HG02973 (cell line): ENCODE results near the gene SLC38A9.
A peak's percentile ranks its signal among the peaks of the same experiment; 100 is the strongest.
"Not testable (repeated sequence)": the region's sequence is repeated elsewhere in the genome, so short reads cannot be mapped to it uniquely, and the experiment has no call there.

Experiments used
- ATAC-seq: cut with Tn5 transposase; IDR thresholded peaks from one replicate; pipeline ENCODE4 v1.9.1; 2021; ENCODE audit warnings: moderate library complexity; ENCODE audit not compliant: unreplicated experiment

SLC38A9 gene

DNA sequence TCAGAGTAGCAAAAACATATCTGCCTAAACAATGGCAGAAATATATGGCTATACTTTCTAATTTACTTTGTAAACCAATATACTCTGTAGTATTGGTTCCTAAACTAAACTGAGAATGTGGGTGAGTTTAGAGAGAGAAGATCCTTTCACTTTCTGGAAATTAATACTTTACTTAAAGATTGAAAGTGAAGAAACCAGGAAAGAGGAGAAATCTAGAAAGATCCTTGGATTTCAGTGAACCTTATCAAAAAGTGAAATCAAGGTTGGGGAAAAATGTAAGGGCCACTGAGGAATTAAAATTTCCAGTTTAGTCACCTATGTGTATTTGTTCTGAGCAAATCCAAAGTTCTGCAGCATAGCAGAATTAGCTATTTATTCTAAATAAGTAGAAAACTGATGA, 5.9 kb downstream of the SLC38A9 start:
- ATAC-seq = no peak

DNA sequence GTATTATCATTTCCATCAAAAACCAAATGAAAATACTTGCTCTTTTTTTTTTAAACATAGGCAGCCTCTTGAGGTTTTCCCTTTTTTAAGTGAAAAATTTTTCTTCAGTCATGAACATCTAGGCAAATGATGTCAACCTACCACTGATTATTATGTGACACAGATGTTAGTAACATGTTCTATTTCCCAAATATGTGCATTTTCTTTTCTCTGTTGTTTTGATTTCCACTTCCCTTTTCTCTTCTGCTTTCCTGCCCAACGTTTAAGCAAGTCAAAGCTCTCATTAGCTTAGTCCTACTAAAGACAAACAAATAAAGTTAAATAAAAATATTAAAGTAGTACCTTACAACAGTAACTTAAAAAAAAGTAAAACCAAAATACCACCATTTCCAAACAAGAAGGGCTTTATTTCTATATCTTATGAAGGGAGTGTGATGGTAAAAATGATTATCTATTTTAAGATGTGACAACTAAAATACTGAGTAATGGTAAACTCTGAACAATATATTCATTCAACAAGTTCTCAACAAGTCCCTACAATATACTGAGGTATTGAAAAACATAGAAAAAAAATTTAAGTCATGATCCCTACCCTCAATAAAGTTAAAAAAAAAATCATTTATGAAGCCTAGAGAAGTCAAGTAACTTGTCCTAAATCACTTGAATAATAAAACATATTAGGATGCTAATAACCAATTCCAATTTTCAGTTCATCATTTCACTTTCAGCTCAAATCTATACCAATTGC, 9.4 kb downstream of the SLC38A9 start:
- ATAC-seq = no peak

DNA sequence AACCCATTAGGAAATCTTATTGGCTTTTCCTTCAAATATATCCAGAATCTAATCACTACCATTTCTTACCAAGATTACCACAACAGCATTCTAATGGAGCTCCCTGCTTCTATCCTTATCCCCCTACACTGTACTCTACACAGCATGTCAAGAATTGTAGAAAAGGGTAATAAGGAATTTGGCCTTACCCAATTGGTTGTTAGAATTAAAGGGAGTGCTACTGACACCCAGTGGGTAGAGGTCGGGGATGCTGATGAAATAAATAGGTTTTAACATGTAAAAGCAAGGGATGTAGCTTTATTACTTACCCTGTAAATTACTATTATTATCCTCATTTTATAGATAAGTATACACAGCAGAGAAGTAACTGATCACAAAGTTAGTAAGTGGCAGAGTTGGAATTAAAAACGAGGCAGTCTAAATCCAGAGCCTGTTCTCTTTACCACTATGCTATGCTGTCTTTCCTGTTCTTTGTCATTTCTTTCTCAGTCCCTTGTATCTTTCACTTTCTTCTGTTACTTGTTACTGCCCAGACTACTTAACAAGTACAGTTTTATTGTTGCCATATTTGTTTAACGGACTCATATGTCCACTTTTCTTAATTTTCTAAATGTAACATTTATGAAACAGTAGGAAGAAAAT, 10.5 kb downstream of the SLC38A9 start:
- no peak for ATAC-seq

DNA sequence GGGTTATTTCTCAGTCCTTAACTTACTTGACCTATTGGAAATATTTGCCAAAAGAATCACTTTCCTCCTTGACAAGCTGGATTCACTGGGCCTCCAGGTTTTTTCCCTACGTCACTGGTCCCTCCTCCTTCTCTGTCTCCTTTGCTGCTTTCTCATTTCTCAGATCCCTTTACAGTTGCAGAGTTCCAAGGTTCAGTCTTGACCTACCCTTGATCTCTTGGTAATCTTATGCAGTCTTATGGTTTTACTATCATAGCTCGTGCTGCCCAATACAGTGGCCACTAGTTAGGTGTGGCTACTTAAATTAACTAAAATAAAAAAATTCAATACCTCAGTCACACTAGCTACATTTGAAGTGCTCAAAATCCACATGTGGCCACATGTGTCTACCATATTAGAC, 11.4 kb downstream of the SLC38A9 start:
- ATAC-seq = no peak

DNA sequence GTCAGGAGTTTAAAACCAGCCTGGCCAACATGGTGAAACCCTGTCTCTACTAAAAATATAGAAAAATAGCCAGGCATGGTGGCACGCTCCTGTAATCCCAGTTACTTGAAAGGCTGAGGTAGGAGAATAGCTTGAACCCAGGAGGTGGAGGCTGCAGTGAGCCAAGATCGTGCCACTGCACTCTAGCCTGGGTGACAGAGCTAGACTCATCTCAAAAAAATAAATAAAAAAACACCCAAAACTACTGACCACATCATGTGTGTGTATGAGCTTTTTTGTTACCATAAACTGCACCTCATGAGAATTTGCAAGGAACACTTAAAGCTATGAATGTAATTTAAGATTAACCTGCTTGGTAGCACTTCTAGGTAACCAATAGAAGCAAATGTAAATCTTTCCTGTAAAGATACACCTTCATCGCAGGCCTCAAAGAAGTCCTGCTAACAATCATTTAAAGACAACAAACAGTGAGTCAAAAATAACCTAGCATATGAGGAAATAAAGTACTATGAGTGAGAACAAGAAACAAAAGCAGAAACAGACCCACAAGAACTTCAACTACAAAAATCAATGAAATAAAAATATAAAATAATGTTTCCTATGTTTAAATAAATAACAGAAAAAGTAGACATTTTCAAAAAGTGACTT, 13.0 kb downstream of the SLC38A9 start:
- peak; percentile 81 for ATAC-seq

DNA sequence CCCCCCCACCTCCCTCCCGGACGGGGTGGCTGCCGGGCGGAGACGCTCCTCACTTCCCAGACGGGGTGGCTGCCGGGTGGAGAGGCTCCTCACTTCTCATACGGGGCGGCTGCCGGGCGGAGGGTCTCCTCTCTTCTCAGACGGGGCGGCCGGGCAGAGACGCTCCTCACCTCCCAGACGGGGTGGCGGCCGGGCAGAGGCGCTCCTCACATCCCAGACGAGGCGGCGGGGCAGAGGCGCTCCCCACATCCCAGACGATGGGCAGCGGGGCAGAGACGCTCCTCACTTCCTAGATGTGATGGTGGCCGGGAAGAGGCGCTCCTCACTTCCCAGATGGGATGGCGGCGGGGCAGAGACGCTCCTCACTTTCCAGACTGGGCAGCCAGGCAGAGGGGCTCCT, 15.4 kb downstream of the SLC38A9 start:
- ATAC-seq = not testable (repeated sequence)

DNA sequence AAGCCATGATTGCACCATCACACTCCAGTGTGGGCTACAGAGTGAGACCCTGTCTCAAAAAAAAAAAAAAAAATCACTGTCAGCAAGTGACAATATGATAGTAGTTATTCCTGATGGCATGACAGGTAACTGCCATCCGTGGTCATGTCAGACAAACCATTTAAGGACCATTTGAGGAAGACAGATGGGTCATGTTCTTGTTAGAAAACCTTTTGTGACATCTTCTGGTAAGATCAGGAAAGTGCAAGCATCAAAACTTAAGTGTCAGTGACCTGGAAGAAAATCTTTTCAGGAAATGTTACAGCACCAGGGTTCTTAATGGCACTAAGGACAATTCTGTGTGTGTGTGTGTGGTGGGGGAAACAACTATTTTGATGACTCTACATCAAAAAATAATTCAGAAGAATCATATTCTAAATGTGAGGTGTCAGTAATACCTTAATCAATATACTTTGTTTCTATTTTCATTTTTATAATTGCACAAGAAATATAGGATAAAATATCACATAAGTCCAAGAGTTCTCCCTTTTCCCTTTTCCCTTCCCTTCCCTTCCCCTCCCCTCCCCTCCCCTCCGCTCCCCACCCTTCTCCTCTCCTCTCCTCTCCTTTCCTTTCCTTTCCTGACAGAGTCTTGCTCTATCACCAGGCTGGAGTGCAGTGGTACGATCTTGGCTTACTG, 17.8 kb downstream of the SLC38A9 start:
- ATAC-seq = no peak

DNA sequence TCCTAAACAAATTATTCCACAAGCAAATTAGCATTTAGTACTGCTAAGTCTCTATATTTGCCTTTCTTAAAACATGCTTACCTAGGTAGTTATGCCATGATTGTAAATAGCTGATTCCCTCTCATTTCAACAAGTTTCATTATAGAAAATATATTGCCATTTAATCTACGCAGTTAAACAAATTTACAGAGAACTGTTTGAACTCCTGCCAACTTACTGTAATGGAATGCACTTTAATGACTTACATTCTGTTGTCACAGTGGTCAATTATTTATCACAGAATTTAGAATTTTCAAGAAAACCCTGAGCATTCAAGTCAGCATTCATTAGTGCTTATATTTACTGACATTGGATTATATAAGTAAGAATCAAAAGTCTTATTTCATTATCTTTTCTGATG, 19.6 kb downstream of the SLC38A9 start:
- ATAC-seq = no peak

DNA sequence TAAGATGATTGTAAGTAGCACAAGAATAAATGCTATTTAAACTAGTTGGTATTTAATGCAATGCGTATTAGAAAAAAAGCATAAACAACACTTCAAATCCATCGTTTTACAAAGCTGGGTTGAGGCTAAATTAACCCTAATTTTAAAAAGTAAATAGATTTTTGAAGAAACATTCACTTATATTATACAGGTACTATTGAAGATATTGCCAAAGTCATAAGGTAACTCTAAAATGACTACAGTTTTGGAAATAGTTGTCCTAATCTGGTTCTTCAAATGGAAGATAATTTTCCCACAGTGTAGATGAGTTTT, 20.1 kb downstream of the SLC38A9 start:
- no peak for ATAC-seq

DNA sequence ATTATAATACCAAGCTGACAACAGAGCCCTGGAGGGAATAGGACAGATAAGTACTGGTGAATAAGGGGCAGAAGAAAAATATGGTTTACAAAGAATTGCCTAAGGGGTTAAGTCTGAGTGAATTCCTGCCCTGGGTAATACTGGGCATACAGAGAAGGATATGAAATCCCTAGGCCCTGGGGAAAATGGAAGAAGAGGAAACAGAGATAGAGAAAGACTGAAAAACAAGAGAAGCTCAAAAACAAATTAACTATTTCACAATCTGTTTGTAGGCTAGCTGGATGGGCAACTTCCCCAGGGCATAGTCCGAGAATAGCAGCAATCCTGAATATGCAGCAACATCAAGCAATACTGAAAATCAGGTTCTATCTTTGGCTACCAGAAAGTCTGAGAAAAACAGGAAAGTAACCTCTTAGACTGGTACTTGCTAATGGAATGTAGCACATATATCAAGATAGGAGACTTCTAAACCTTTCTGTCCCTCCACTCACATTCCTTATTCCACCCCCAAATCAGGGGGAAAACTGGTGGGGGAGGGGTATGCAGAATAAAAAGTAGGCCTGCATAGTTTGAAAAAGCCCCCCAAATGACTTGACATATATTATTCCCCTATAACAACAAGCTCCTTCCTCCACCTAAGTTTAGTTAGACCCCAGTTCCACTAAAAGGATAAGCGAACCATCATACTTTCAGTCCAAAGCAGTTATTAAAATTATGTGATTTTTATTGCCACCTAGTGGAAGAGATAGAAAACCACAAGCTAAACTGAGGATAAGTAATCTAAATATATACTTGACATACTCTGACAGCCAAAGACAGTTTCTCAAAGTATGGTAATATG, 20.6 kb downstream of the SLC38A9 start:
- no peak for ATAC-seq

DNA sequence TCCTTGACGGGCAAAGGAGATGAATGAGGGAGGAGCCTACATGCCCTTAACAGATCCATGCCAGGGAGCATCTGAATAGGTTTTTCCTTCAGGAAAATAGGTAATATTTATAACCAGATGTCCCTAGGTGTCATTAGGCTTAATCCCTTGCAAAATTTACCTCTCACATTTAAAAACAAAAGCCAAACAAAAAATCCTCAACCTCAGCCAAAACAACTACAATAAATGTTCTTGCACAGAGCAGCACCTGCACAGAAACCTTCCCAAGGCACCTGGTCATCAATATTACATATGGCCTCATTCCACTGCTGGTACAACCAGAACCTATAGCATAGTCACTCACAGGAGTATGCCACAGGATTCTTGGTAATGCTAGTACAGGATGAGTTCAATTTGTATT, 30.1 kb downstream of the SLC38A9 start:
- no peak for ATAC-seq

DNA sequence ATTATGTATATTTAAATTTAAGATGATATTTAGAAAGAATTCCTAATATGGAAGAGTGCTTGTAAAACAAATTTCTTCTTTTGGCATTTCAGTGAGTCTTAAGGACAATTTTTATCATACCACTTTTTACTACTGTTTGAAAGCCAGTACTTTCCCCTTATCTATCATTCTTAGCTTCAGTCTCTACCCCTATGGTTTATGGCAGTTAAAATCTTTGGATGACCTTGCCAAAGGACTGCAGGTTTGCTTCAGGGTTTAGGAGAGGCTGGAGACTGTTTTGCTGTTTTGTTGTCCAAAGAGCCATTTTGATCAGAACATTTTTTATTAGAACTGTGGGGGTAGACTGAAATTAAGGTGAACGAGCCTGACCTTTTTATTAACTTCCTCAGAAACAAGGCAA, 30.8 kb downstream of the SLC38A9 start:
- no peak for ATAC-seq

DNA sequence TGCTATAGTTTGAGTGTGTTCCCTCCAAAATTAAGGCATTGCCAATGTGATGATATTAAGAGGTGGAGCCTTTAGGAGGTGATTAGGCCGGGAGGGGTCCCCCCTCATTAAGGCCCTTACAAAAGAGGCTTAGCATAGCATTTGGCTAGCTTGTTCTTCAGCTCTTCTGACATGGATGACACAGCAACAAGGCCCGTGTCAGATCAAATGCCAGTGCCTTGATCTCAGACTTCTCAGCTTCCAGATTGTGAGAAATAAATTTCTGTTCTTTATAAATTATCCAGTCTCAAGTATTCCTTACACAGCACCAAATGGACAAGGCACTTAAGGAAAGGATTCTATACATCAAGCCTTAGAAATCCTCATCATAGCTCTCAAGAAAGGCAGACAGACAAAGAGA, 31.8 kb downstream of the SLC38A9 start:
- ATAC-seq = no peak

DNA sequence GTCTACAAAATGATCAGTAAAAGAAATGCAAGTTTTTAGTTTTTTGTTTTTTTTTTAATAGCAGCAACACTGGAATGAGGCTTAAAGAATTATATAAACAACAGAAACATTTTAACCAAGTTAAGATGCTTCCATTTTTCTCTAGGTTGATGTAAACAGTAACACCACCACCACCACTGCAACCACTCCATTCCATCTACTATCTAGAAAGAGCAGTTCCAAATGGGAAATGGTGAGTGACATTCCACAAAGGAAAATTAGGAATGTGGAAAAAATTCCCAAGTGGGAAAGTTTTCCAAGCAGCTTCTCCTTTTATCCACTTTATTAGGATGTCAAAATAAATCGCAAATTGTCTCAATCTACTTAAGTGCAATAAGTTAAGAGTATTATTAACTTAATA, 32.6 kb downstream of the SLC38A9 start:
- ATAC-seq = no peak

DNA sequence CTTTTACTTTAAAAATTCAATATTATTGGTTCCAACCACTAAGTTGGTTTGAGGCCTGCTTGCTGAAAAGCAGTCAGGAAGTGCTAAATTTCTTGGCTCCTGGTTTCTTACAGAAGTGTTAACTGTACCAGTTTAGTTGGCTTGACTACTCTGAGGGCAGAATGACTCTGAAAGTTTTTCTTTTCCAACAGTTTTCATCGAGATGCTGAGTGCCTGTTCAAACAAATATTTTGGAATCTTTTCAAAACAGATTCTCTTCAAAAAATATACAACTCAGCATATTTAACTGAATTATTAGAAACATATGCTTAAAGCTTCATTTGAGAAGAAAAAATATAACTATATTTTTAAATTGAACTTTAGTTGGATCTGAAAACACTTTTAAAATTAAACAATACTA, 37.0 kb downstream of the SLC38A9 start:
- ATAC-seq = no peak

DNA sequence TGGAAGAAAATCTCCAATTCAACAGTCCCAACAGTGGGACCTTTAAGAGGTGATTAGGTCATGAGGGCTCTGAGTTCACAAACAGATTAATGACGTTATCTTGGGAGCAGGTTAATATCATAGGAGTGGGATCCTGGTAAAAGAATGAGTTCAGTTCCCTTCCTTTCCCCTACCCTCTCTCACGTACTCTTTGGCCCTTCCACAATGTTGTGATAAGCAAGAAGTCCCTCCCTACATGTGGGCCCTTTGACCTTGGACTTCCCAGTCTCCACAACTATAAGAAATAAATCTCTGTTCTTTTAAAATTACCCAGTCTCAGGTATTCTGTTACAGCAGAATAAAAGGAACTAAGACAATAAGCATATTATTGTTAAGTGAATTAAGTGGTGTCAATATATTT, 37.8 kb downstream of the SLC38A9 start:
- no peak for ATAC-seq

DNA sequence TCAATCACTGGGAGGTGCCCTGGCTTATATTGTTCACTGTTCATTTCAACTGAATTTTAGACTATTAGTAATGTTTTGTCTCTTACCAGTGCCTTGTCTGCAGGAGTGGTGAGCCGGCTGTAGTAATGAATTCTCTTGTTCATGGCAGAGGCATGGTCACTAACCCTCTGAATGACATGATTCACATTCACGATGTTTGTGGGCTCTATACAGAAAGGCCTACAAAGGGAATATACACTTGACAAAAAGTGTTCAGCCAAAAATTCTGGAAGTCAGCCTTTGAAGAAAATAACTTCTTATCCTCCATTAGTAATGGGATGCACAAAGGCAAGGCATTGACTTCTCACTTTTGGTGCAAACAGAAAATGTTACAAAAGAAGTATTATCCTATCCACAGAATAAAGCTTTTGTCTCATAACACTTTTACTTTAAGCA, 39.6 kb downstream of the SLC38A9 start:
- ATAC-seq = no peak

DNA sequence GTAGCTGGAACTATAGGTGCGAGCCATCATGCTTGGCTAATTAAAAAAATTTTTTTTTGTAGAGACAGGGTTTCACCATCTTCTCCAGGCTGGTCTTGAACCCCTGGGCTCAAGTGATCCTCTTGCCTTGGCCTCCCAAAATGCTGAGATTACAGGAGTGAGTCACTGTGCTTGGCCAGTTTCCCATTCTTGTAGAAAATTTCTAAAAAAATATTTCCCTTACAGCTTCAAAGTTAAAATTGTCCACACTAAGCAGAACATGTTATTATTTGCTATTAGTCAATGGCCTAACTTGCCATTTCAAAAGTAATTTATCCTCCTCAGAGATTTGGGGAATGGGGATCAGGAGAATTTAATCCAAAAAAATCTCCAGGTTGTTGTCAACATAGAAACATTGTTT, 40.1 kb downstream of the SLC38A9 start:
- no peak for ATAC-seq

DNA sequence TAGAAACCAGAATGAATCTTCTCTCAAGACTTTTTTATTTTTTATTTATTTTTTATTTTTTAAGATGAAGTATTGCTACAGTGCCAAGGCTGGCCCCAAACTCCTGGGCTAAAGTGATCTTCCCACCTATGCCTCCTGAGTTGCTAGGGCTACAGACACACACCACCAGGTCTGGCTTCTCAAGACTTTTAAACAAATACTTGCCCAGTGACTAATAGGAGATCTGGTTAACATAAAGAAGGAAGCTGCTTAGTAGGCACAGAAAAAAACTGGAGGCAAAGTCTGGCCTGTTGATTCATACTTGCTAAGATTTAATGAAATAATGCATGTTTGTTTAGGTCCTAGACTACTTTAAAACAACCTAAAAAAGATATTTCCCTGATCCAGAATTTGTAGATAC, 43.8 kb downstream of the SLC38A9 start:
- ATAC-seq = no peak

DNA sequence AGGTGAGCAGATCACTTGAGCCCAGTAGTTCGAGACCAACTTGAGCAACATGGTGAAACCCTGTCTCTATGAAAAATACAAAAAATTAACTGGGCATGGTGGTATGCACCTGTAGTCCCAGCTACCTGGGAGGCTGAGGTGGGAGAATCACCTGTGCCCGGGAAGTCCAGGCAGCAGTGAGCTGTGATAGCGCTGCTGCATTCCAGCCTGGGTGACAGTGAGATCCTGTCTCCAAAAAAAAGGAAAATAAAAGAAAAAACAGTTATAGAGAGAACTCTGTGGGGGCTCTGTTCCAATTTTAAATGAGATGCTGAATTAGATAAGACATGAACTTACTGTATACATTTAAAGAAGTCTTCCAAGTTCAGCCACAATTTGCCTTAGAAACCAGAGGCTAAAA, 44.2 kb downstream of the SLC38A9 start:
- ATAC-seq = no peak

DNA sequence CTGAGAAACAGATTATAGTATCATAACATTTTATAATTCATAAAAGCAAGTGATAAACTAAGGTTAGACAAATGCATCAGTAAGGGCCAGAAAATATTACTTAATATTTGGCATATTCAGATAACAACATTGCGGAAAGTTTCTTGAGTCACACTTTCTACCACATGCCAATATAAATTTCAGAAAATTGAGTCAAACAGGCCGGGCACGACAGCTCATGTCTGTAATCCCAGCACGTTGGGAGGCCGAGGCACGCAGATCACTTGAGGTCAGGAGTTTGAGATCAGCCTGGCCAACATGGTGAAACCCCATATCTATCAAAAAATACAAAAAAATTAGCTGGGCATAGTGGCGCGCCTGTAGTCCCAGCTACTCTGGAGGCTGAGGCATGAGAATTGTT, 47.1 kb downstream of the SLC38A9 start:
- ATAC-seq = no peak
